HCT116 (cell line): ENCODE data around the gene FAM47B.

Experiments used
- CEBPB ChIP-seq: IDR thresholded peaks from 2 replicates; pipeline ENCODE4 v1.6.1; 2012; ENCODE audit warnings: low read depth
- EZH2 ChIP-seq: fragments of 200-600 bp; sonication (generic); IDR thresholded peaks from 2 replicates; pipeline ENCODE4 v1.6.1; 2017; ENCODE audit warnings: antibody characterized with exemption, mixed run types
- EZH2phosphoT487 ChIP-seq: fragments of 200-600 bp; IDR thresholded peaks from 2 replicates; pipeline ENCODE4 v1.6.1; 2018; ENCODE audit warnings: antibody characterized with exemption, borderline replicate concordance
- JUND ChIP-seq: IDR thresholded peaks from 2 replicates; pipeline ENCODE4 v1.6.1; 2012
- POLR2A ChIP-seq: IDR thresholded peaks from 2 replicates; pipeline ENCODE4 v1.7.0; 2011; ENCODE audit warnings: borderline replicate concordance; ENCODE audit not compliant: insufficient read depth, insufficient read length; ENCODE audit errors: extremely low read depth
- POLR2AphosphoS5 ChIP-seq: IDR thresholded peaks from 2 replicates; pipeline ENCODE4 v1.6.1; 2011; ENCODE audit warnings: mild to moderate bottlenecking, low read depth, low read length, moderate library complexity
- RAD21 ChIP-seq: IDR thresholded peaks from 2 replicates; pipeline ENCODE4 v1.6.1; 2012; ENCODE audit warnings: low read depth, mild to moderate bottlenecking
- TCF7L2 ChIP-seq: IDR thresholded peaks from 2 replicates; pipeline ENCODE4 v1.7.0; 2011; ENCODE audit warnings: borderline replicate concordance, inconsistent platforms; ENCODE audit not compliant: insufficient read depth, insufficient read length; ENCODE audit errors: extremely low read depth
- YY1 ChIP-seq: IDR thresholded peaks from 2 replicates; pipeline ENCODE4 v1.6.1; 2011; ENCODE audit warnings: low read length, low read depth, moderate library complexity, mild to moderate bottlenecking; ENCODE audit not compliant: insufficient replicate concordance; ENCODE audit errors: extremely low read depth
- ZNF274 ChIP-seq: fragments of 200-500 bp; sonication (Bioruptor generic); IDR thresholded peaks from 2 replicates; pipeline ENCODE4 v1.6.1; 2014; ENCODE audit warnings: mild to moderate bottlenecking, low read depth, low read length, inconsistent platforms
- TF ChIP-seq, protein P1 (sequence below), 3 experiments: fragments of 200-600 bp in 1 of 3; sonication (generic) in 1 of 3; IDR thresholded peaks in 2 of 3; conservative IDR thresholded peaks in 1 of 3; 2 replicates each; pipeline ENCODE4 v1.5.1; 2012 to 2017; ENCODE audit warnings: low read depth in 2 of 3, low read length in 2 of 3, antibody characterized with exemption in 1 of 3, borderline replicate concordance in 1 of 3, control low read depth in 1 of 3, mild to moderate bottlenecking in 1 of 3, mixed read lengths in 1 of 3, mixed run types in 1 of 3, moderate library complexity in 1 of 3; ENCODE audit not compliant: insufficient read depth in 1 of 3
- TF ChIP-seq, protein P2 (sequence below): IDR thresholded peaks from 2 replicates; pipeline ENCODE4 v1.6.1; 2011; ENCODE audit warnings: mild to moderate bottlenecking, low read length, moderate library complexity; ENCODE audit not compliant: insufficient replicate concordance; ENCODE audit errors: extremely low read depth
- TF ChIP-seq, protein P3 (sequence below): IDR thresholded peaks from 2 replicates; pipeline ENCODE4 v1.6.1; 2012

- no peak for TF ChIP-seq TCF7L2
- no peak for TF ChIP-seq JUND
- TF ChIP-seq EZH2phosphoT487, result no peak
- no peak for TF ChIP-seq POLR2A
- TF ChIP-seq, protein P1, sequence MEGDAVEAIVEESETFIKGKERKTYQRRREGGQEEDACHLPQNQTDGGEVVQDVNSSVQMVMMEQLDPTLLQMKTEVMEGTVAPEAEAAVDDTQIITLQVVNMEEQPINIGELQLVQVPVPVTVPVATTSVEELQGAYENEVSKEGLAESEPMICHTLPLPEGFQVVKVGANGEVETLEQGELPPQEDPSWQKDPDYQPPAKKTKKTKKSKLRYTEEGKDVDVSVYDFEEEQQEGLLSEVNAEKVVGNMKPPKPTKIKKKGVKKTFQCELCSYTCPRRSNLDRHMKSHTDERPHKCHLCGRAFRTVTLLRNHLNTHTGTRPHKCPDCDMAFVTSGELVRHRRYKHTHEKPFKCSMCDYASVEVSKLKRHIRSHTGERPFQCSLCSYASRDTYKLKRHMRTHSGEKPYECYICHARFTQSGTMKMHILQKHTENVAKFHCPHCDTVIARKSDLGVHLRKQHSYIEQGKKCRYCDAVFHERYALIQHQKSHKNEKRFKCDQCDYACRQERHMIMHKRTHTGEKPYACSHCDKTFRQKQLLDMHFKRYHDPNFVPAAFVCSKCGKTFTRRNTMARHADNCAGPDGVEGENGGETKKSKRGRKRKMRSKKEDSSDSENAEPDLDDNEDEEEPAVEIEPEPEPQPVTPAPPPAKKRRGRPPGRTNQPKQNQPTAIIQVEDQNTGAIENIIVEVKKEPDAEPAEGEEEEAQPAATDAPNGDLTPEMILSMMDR (IDR thresholded peaks at IDR 0.05 in 2 of 3, conservative IDR thresholded peaks at IDR 0.05 in 1 of 3; ENCODE audit: borderline replicate concordance in 1 of 3, insufficient read depth in 1 of 3, low read depth in 2 of 3, low read length in 2 of 3), result no peak
- TF ChIP-seq CEBPB, result no peak
- TF ChIP-seq, protein P2, sequence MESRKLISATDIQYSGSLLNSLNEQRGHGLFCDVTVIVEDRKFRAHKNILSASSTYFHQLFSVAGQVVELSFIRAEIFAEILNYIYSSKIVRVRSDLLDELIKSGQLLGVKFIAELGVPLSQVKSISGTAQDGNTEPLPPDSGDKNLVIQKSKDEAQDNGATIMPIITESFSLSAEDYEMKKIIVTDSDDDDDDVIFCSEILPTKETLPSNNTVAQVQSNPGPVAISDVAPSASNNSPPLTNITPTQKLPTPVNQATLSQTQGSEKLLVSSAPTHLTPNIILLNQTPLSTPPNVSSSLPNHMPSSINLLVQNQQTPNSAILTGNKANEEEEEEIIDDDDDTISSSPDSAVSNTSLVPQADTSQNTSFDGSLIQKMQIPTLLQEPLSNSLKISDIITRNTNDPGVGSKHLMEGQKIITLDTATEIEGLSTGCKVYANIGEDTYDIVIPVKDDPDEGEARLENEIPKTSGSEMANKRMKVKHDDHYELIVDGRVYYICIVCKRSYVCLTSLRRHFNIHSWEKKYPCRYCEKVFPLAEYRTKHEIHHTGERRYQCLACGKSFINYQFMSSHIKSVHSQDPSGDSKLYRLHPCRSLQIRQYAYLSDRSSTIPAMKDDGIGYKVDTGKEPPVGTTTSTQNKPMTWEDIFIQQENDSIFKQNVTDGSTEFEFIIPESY, result no peak
- TF ChIP-seq EZH2, result no peak
- no peak for TF ChIP-seq RAD21
- TF ChIP-seq YY1, result no peak
- TF ChIP-seq, protein P3, sequence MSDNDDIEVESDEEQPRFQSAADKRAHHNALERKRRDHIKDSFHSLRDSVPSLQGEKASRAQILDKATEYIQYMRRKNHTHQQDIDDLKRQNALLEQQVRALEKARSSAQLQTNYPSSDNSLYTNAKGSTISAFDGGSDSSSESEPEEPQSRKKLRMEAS, result no peak
- TF ChIP-seq ZNF274, result no peak
- no peak for TF ChIP-seq POLR2AphosphoS5
Measured at GRCh38 chrX:34903316-34903715, 39.3 kb upstream of the FAM47B start.
